C4-2B (cell line): ENCODE measurements around the gene GABRA5.

ENCODE experiments used
- CTCF ChIP-seq: fragments of 450-650 bp; conservative IDR thresholded peaks from 2 replicates; pipeline ENCODE4 v1.5.1; 2017; ENCODE audit warnings: mild to moderate bottlenecking
- ZFX ChIP-seq: fragments of 450-650 bp; IDR thresholded peaks from 2 replicates; pipeline ENCODE4 v1.6.1; 2017

DNA sequence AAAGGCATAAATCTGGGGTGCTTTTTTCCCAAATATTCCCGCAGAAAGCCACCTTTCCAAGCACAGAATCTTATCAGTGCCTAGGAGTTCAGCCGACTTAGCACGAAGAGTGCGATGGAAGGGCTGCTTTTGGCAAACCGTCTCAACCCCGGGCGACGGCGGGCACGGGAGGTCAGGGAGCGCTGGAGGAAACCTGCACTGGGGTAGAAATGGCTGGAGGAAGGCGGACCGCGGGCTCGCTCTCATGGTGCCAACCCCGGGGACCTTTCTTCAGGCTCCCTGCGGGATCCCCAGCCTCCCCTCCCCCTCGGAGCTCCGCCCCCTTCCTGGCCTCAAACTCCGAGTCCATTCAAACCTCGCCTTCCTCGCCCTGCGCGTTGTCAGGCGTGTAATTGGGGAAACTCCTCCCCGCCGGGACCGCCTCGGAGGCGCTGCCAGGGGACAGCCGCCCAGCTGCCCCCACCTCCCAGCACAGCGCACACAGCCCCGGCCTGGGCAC, 103.9 kb downstream of the GABRA5 start, which contains the start of gene GABRG3:
- TF ChIP-seq CTCF (no peak), ZFX (no peak)
